Neutrophil (primary cell): ENCODE data around the gene XXYLT1.

ENCODE experiments used
- H3K27ac ChIP-seq: fragments of 200-600 bp; sonication (generic); 2 replicates; pipeline ENCODE4 v1.5.1; 2016; ENCODE audit warnings: mild to moderate bottlenecking, moderate library complexity
- H3K27me3 ChIP-seq: fragments of 200-600 bp; sonication (generic); 2 replicates; pipeline ENCODE4 v1.6.0; 2016; ENCODE audit warnings: mild to moderate bottlenecking
- H3K36me3 ChIP-seq: fragments of 200-600 bp; sonication (generic); 2 replicates; pipeline ENCODE4 v1.5.1; 2017
- H3K4me1 ChIP-seq, 2 experiments: fragments of 200-600 bp in 1 of 2; sonication (generic) in 1 of 2; 1 replicate in 1 of 2; 2 replicates in 1 of 2; pipeline versions ENCODE4 v1.5.1 to v1.6.1; 2013 to 2016; ENCODE audit warnings: low read depth in 1 of 2, low read length in 1 of 2, mild to moderate bottlenecking in 1 of 2, moderate library complexity in 1 of 2; ENCODE audit not compliant: control insufficient read depth in 1 of 2, insufficient read depth in 1 of 2
- H3K4me3 ChIP-seq, 2 experiments: fragments of 200-600 bp in 1 of 2; sonication (generic) in 1 of 2; 1 replicate in 1 of 2; 2 replicates in 1 of 2; pipeline ENCODE4 v1.5.1; 2013 to 2016; ENCODE audit warnings: low read depth in 1 of 2, low read length in 1 of 2, mild to moderate bottlenecking in 1 of 2, moderate library complexity in 1 of 2
- H3K9me3 ChIP-seq: fragments of 200-600 bp; sonication (generic); 2 replicates; pipeline ENCODE4 v1.5.1; 2016
- CTCF ChIP-seq: fragments of 200-600 bp; sonication (generic); IDR thresholded peaks from 2 replicates; pipeline ENCODE4 v1.5.1; 2016; ENCODE audit warnings: antibody characterized with exemption

XXYLT1 gene

GRCh38 chr3:195208183-195208582 lies 62.8 kb downstream of the XXYLT1 start:
- H3K4me1 ChIP-seq, result peaks cover 10 to 12% of the 10 kb centered on the region in 2 experiments
- H3K9me3 ChIP-seq, result no peaks in the 10 kb centered on the region
- TF ChIP-seq CTCF, result no peak
- no peak overlapping the region for H3K4me3 ChIP-seq
- H3K27me3 ChIP-seq, result no peaks in the 10 kb centered on the region
- H3K36me3 ChIP-seq, result no peaks in the 10 kb centered on the region
- H3K27ac ChIP-seq, result no peak overlapping the region

- H3K4me3 ChIP-seq, result no peak overlapping the region
- H3K27me3 ChIP-seq, result no peaks in the 10 kb centered on the region
- H3K4me1 ChIP-seq, result peaks cover 10 to 12% of the 10 kb centered on the region in 2 experiments
- no peaks in the 10 kb centered on the region for H3K36me3 ChIP-seq
- H3K27ac ChIP-seq, result no peak overlapping the region
- TF ChIP-seq CTCF, result no peak
- H3K9me3 ChIP-seq, result no peaks in the 10 kb centered on the region
Observed at GRCh38 chr3:195207731-195208130, 63.2 kb downstream of the XXYLT1 start.

GRCh38 chr3:195207056-195207455 lies 63.9 kb downstream of the XXYLT1 start:
- Histone ChIP-seq H3K36me3 (no peaks in the 10 kb centered on the region), H3K27ac (no peak overlapping the region), H3K4me1 (peaks cover 10 to 12% of the 10 kb centered on the region in 2 experiments), H3K27me3 (no peaks in the 10 kb centered on the region), H3K4me3 (no peak overlapping the region), H3K9me3 (no peaks in the 10 kb centered on the region)
- no peak for TF ChIP-seq CTCF

- H3K27ac ChIP-seq, result no peak overlapping the region
- no peak for TF ChIP-seq CTCF
- peaks cover 10 to 12% of the 10 kb centered on the region in 2 experiments for H3K4me1 ChIP-seq
- no peaks in the 10 kb centered on the region for H3K27me3 ChIP-seq
- H3K9me3 ChIP-seq, result no peaks in the 10 kb centered on the region
- no peaks in the 10 kb centered on the region for H3K36me3 ChIP-seq
- no peak overlapping the region for H3K4me3 ChIP-seq
Observed at GRCh38 chr3:195204360-195205163, 66.4 kb downstream of the XXYLT1 start.

GRCh38 chr3:195203606-195204005 lies 67.4 kb downstream of the XXYLT1 start:
- Histone ChIP-seq H3K36me3 (no peaks in the 10 kb centered on the region), H3K9me3 (no peaks in the 10 kb centered on the region), H3K4me3 (no peak overlapping the region), H3K27me3 (no peaks in the 10 kb centered on the region), H3K27ac (no peak overlapping the region), H3K4me1 (peaks cover 10 to 12% of the 10 kb centered on the region in 2 experiments)
- TF ChIP-seq CTCF, result no peak
